Cardiac muscle cell (in vitro differentiated cells and primary cell): Measurements from ENCODE around the gene SEPTIN5. TPM values are rescaled to one million over a fixed set of nuclear protein-coding genes. Genes with fewer than 3 reads are reported as not detected.

ENCODE experiments used
- DNase-seq, 2 donors: peaks; one replicate each; pipeline versions ENCODE4 v3.0.0 to v3.0.0-alpha.2; 2010 to 2017; ENCODE audit warnings: low read depth in 1 of 2, low spot score in 1 of 2
- H3K27ac ChIP-seq: fragments of 200-600 bp; sonication (generic); 2 replicates; pipeline ENCODE4 v1.5.1; 2016
- H3K27me3 ChIP-seq: fragments of 200-600 bp; sonication (generic); 2 replicates; pipeline ENCODE4 v1.6.0; 2016; ENCODE audit warnings: control low read depth
- H3K36me3 ChIP-seq: fragments of 200-600 bp; sonication (generic); 2 replicates; pipeline ENCODE4 v1.5.1; 2016; ENCODE audit warnings: control low read depth
- H3K4me1 ChIP-seq: fragments of 200-600 bp; sonication (generic); 2 replicates; pipeline ENCODE4 v1.8.1; 2017; ENCODE audit warnings: low read depth, mild to moderate bottlenecking, mixed run types
- H3K4me3 ChIP-seq: fragments of 200-600 bp; sonication (generic); 2 replicates; pipeline ENCODE4 v1.5.1; 2016; ENCODE audit warnings: mild to moderate bottlenecking
- H3K9me3 ChIP-seq: fragments of 200-600 bp; sonication (generic); 2 replicates; pipeline ENCODE4 v1.5.1; 2017; ENCODE audit warnings: low read depth, mild to moderate bottlenecking, control low read depth
- polyA plus RNA-seq: library from polyadenylated mRNA; unstranded; fragments of >200 nt; fragmentation: Nextera tagmentation; extraction: Ambion mirVana; gene quantifications from 2 replicates; pipeline ENCODE4 v1.2.1, GENCODE V29; 2016
- total RNA-seq: library from RNA; depleted of rRNA; stranded (reverse); fragments of >200 nt; gene quantifications from 2 replicates; pipeline ENCODE4 v1.2.3, GENCODE V29; 2016
- TF ChIP-seq, protein P1 (sequence below): IDR thresholded peaks from 2 replicates; pipeline ENCODE4 v1.5.1; 2012; ENCODE audit warnings: low read depth, mild to moderate bottlenecking, low read length

Gene SEPTIN5
- total and polyA plus RNA-seq, 2 experiments from 2014 or later, result 129 to 303 TPM

DNA sequence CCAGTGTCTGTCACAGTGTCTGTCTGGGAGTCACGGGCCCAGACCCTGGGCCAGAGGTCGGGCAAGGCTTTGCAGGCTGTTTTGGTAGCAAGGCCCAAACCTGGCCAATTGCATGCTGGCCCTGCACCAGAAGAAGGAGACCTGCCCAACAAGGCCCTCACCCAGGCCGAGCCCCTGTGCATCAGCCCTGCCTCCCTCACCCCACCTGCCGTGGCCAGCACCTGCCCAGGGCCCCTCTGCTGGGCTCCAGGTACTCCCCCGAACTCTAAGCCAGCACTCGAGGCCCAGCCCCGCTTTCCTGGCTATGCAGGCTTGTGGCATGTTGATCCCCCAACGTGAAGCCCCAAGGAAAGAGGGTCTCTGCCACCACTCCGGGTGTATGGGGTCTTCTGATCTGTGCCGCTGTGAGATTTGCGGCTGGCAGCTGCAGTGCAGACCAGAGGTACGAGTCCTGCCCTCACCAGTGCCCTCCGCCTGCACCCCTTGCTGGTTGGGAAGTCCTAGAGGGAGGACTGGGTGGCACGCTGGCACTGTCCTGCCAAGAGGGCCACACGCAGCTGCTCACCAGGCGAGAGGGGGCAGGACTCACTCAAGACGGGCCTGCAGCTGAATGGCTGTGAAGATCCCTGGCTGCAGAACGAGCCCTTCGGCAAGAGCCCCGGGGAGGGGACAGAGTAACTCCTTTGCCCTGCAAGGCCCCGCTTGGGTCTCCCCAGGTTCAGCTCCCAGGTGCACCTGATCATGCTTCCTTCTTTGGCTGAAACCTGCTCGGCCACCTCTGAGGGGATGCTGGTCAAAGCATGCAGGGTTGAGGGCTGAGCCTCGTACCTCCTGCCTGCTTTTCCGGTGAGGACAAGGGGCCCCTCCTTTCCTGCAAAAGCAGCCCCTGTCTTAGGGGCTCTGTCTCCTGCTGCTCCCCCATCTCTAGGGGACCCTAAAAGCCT, 6.7 kb upstream of the SEPTIN5 start:
- no peak for DNase-seq
- Histone ChIP-seq H3K36me3 (no peaks in the 10 kb centered on the region), H3K9me3 (no peaks in the 10 kb centered on the region), H3K27ac (no peak overlapping the region), H3K27me3 (peaks cover 9% of the 10 kb centered on the region), H3K4me3 (no peak overlapping the region), H3K4me1 (no peaks in the 10 kb centered on the region)
- TF ChIP-seq, protein P1, sequence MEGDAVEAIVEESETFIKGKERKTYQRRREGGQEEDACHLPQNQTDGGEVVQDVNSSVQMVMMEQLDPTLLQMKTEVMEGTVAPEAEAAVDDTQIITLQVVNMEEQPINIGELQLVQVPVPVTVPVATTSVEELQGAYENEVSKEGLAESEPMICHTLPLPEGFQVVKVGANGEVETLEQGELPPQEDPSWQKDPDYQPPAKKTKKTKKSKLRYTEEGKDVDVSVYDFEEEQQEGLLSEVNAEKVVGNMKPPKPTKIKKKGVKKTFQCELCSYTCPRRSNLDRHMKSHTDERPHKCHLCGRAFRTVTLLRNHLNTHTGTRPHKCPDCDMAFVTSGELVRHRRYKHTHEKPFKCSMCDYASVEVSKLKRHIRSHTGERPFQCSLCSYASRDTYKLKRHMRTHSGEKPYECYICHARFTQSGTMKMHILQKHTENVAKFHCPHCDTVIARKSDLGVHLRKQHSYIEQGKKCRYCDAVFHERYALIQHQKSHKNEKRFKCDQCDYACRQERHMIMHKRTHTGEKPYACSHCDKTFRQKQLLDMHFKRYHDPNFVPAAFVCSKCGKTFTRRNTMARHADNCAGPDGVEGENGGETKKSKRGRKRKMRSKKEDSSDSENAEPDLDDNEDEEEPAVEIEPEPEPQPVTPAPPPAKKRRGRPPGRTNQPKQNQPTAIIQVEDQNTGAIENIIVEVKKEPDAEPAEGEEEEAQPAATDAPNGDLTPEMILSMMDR, result no peak

DNA sequence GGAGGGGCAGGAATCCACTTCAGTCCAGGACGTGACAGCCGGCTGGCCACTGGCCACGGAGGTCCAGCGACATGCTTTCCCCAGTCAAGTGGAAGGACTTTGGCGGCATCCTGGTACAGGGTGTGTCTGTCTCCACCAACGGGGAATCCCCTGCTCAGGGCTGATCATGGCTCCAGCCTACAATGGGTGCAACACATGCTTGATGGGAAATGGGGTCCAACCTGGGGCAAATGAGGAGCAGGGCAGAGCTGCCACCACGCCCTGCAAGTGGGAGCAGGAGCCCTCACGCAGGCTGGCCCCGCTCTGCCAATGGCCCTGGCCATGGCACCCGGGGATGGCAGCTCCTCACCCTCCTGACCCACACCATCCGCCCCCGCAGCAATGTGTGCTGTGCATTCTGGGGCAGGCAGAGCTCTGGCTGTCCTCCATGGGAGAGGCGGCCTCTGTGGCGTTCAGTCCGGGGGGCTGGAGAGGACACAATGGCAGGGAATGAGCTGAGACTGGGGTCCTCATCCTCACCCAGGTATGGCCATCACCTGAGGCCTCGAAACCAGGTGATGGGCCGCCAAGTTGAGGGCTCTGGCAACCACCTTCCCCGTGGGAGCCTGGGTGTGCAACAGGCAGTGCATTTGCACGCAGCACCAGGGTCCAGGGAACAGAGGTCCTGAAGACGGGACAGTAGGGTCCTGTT, 5.8 kb upstream of the SEPTIN5 start:
- DNase-seq, result no peak
- Histone ChIP-seq H3K36me3 (no peaks in the 10 kb centered on the region), H3K9me3 (no peaks in the 10 kb centered on the region), H3K4me3 (no peak overlapping the region), H3K27me3 (peaks cover 15% of the 10 kb centered on the region), H3K4me1 (no peaks in the 10 kb centered on the region), H3K27ac (no peak overlapping the region)
- TF ChIP-seq, protein P1, result no peak

DNA sequence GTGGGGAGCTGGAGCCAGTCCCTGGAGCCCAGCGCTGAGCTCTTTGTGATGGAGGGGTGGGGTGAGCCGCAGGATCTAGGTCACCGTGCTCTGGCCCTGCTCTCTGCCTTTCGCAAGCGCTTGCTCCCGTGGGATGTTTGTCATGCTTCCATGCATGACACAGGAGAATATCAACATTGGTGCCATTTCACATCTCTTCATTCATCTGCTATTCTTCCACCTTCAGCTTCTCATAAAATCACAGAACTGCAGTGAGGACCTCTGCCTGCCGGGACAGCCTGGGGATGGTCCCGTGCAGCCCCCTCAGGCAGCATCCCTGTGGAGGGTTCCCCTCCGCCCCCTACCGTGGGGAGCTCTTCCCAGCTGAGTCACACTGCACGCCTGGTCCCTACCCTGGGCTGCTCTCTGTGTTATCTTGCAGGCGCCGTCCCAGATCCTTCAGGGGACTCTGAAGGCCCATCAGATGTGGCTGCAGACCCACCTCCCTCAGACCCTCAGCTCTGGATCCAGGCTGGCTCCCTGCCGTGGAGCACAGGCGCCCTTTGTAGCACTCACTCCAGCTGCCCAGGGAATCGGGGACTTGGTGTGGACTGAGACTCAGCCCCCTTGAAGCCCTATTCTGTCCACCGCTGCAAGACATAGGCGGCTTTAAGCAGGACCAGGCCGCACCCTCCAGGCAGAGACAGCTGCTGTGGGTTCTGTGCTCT, 5.1 kb upstream of the SEPTIN5 start:
- TF ChIP-seq, protein P1, result no peak
- H3K36me3 ChIP-seq, result no peaks in the 10 kb centered on the region
- no peak overlapping the region for H3K4me3 ChIP-seq
- H3K27me3 ChIP-seq, result peaks cover 22% of the 10 kb centered on the region
- H3K27ac ChIP-seq, result no peak overlapping the region
- no peak for DNase-seq
- H3K4me1 ChIP-seq, result no peaks in the 10 kb centered on the region
- no peaks in the 10 kb centered on the region for H3K9me3 ChIP-seq

DNA sequence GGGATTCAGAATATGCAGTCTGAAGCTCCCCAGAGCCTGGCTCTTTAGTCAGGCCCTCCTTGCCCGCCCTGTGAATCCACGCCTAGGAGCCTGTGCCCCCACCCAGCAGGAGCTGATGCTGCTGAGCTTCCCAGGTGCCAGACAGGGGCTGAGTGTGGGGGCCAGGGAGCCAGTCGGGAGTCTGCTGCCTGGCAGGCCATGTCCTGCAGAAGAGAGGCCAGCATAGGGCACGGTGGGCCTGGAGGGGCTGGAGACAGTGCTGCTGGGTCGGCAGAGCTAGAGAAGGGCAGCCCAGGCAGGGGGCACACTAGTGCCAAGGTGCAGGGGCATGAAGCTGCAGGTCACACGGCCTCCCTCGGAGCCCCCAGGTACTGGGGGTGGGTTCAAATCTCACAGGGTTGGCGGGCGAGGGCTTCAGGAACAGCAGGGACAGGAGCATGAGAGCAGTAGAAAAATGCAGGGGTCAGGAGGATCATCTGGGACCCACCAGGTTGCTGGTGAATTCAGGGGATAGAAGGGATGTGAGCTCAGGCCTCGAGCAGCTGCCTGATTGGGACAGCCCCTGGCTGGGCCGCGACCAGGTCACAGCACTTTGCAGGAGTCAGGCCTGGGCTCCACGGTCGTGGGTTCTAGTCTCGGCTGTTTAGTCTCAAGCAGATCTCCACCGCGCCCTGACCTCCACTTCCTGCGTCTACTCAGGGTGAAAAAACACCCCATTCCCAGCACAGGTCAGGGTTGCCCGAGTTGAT, 4.1 kb upstream of the SEPTIN5 start:
- Histone ChIP-seq H3K4me1 (no peaks in the 10 kb centered on the region), H3K4me3 (no peak overlapping the region), H3K9me3 (no peaks in the 10 kb centered on the region), H3K36me3 (no peaks in the 10 kb centered on the region), H3K27ac (no peak overlapping the region), H3K27me3 (peaks cover 28% of the 10 kb centered on the region)
- no peak for DNase-seq
- TF ChIP-seq, protein P1, result no peak

DNA sequence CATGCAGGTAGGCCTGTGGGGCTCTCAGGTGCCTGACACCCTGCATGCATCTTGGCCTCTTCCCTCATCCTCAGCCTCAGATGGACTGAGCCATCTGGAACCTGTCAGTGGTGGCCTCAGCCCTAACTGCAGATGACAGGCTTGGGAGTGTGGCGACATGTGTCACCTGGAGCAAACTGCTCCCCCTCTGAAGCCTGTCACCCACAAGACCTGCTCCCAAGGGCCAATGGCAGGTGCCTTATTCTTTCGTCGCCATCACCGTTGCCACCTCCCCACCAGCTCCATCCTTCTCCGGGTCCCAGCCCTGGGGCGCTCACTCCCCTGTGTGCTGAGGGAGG, 3.6 kb upstream of the SEPTIN5 start:
- H3K4me1 ChIP-seq, result no peaks in the 10 kb centered on the region
- H3K9me3 ChIP-seq, result no peaks in the 10 kb centered on the region
- peaks cover 32% of the 10 kb centered on the region for H3K27me3 ChIP-seq
- no peak overlapping the region for H3K4me3 ChIP-seq
- H3K27ac ChIP-seq, result no peak overlapping the region
- no peak for DNase-seq
- H3K36me3 ChIP-seq, result no peaks in the 10 kb centered on the region
- TF ChIP-seq, protein P1, result no peak
